Measurements from ENCODE around the gene ZNF445.

DNA sequence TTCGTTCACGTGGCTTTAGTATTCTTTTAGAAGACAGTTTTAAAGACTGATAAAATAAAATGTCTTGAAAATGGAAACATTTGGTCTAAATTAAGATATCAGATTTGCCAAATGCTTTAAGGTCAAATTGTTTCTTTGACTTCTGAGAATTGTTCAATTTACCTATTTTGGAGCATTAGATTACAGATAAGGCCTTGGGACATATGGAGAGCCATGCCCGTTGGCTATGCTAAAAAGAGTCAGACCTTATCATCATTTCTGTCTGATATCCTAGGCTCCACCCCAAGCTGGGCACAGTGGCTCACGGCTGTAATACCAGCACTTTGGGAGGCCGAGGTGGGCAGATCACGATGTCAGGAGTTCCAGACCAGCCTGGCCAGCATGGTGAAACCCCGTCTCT lies 13.0 kb downstream of the ZNF445 start:
- TF ChIP-seq CTCF (IDR thresholded peaks at IDR 0.05): no peak
- no peak for TF ChIP-seq POLR2A (IDR thresholded peaks at IDR 0.05)
- no peak for TF ChIP-seq POLR2AphosphoS5 (IDR thresholded peaks at IDR 0.05)
